NOMO-1 treated with dmso at 0.1 percent for 144 hours (cell line): ENCODE data around the gene HS3ST4.

Source experiments
- DNase-seq: peaks from one replicate; lab custom pipeline; 2025; ENCODE audit not compliant: unreplicated experiment; lab: John Stamatoyannopoulos, UW

The HS3ST4 gene

DNA sequence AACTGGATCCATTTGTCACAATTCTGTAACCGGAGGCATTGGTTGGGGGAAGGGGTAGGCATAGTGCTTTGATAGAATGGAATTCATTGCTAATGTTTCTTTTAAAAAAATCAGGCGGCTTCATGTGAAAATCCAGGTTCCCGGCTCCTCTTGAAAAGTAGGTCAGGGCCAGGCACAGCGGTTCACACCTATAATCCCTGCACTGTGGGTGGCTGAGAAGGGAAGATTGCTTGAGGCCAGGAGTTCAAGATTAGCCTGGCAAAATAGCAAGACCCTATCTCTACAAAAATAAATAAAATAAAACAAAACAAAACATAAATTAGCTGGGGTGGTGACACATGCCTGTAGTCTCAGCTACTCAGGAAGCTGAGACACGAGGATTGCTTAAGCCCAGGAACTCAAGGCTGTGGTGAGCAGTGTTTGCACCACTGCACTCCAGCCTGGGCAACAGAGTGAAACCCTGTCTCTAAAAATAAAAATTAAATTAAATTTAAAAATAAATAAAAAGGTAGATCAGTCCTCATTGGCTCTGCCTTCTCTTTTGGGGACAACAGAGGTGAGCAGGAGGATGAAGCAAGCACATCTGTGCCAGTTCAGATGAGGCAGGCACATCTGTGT is 466.5 kb downstream of the HS3ST4 start:
- DNase-seq = no peak

DNA sequence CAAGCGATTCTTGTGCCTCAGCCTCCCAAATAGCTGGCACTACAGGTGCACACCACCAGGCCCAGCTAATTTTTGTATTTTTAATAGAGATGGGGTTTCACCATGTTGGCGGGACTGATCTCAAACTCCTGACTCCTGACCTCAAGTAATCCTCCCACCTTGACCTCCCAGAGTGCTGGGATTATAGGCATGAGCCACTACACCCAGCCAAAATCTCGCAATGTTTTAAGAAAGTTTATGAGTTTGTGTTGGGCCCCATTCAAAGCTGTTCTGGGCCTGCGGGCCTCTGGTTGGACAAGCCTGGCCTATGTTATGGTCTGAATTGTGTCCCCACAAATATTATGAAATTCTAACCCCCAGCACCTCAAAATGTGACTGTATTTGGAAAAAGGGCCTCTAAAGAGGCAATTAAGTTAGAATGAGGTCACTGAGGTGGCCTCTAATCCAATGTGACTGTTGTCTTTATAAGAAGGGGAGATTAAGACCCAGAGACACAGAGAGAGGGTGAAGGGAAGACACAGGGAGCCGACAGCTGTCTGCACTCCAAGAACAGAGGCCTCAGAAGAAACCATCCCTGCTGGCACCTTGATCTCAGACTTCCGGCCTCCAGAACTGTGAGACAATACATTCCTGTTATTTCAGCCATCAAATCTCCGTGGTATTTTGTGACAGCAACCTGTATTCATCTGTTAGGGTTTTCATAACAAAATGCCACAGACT is 469.9 kb downstream of the HS3ST4 start:
- DNase-seq = no peak

DNA sequence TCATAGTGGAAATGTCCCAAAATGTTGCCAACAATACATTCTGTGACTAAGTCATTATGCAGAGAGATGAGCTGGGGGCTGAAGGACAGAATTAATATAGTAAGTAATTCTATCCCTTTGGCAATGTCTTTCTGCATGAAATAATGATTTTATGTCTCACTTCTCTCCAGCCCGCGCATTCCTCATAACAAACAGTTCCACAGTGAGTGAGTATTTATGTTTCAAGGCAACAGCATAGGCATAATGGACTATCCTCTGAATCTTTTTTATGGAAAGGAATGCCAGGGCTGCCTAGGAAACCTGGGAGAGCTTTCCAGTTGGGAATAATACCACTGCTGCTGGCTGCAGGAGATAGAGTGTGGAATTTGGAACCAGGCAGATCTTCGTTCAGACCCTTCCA is 477.7 kb downstream of the HS3ST4 start:
- DNase-seq = no peak

DNA sequence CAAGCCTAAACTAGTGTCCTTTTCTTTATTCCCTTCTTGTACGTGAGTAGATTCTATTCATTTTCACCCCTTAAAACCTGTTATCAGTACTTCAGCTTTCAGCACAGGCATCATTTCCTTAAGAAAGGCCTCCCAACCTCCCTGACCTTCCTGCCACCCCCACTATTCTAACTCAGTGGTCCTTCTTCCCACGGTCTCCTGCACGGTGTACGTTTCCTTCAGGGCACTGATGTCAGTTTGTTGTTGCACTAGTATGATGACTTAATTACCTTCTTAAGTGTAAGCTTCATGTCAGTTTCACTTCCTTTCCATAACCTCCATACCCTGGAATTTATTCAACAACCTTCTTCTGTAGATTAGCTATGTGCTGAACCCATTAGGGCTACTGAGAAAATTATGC is 484.2 kb downstream of the HS3ST4 start:
- DNase-seq = peak; percentile 3

DNA sequence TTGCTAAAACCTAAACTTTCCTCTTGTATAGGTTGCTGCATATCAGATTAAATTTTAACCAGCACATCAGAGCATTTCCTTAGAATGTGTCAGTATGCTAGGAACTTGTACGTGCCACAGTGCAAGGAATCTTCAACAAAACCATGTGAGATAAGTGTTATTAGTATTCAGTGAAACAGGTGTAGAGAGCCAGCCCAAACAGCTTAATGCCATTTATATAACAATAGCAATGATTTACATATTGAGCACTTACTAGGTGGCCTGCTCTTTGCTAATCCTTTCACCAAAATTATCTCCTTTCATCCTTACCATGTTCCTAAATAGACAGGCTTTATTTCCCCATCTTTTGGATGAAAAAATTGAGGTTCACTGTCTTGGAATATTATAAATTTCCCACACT is 485.7 kb downstream of the HS3ST4 start:
- no peak for DNase-seq

DNA sequence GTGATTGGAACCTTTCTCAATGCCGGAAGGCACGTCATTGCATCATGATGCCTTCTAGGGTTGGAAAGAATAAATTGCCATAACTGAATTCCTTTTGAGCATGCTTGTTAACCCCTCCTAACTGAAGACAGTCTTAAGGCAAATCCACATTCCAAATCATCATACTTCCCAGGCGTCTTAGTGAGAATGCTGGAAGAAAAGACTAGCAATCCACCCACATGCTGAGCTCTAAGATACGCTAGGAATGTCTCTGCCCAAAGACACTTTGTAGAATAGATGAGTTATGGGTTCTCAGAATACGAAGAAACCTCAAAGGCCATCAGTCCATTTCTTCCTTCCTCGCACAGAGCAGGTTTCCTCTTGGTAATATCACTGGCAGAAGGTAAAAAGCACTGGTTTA is 486.5 kb downstream of the HS3ST4 start:
- no peak for DNase-seq

DNA sequence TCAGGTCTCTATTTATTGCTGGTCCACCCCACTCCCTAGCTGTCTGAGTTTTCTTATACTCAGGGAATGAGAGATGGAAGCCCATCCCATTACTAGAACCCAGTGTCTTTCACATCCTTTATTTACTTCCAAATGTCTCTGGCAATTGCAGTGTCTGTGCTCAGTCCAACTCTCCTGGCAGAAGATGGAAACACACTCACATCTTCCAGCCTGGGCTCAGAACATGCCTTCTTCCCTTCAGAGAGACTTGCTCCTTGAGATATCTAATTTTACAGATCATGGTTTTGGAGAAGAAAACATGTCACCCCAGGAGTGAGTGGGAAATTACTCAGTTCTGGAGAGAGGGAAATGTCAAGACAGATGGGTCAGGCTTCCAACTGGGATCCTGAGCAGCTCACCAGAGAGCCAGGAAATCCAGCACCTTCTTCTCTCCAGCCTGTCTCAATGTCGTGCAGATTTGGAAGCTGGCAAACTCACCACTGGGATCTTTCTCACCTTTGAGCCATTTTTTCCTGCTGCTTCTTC is 494.4 kb downstream of the HS3ST4 start:
- no peak for DNase-seq
